Stimulated activated naive CD8-positive, alpha-beta T cell treated with anti-CD3 and anti-CD28 coated beads, Interleukin-15, amount 100 ng/mL, for 72 hours (primary cell): ENCODE results near the gene CHCHD1.

Experiments used
- ATAC-seq: fragments of 150-1000 bp; cut with Tn5 transposase; 2 replicates; pipeline ENCODE4 v1.10.0; 2021; ENCODE audit warnings: mild to moderate bottlenecking, moderate library complexity
- DNase-seq, 2 donors: peaks; one replicate each; pipeline ENCODE4 v3.0.0; 2021 to 2022
- H3K27ac Mint-ChIP-seq, 2 donors: one replicate each; pipeline ENCODE4 v1.8.0; 2022; ENCODE audit warnings: mild to moderate bottlenecking in 2 of 2, mixed read lengths in 2 of 2, moderate library complexity in 2 of 2
- H3K27me3 Mint-ChIP-seq: one replicate; pipeline ENCODE4 v1.8.0; 2022; ENCODE audit warnings: mixed read lengths
- H3K4me1 Mint-ChIP-seq: one replicate; pipeline ENCODE4 v1.8.0; 2022; ENCODE audit warnings: mild to moderate bottlenecking, mixed read lengths
- H3K4me3 Mint-ChIP-seq, 2 donors: one replicate each; pipeline ENCODE4 v1.8.0; 2022; ENCODE audit warnings: mild to moderate bottlenecking in 2 of 2, mixed read lengths in 2 of 2, moderate library complexity in 1 of 2
- H3K9me3 Mint-ChIP-seq, 2 donors: one replicate each; pipeline ENCODE4 v1.8.0; 2022; ENCODE audit warnings: mixed read lengths in 2 of 2

The CHCHD1 gene

DNA sequence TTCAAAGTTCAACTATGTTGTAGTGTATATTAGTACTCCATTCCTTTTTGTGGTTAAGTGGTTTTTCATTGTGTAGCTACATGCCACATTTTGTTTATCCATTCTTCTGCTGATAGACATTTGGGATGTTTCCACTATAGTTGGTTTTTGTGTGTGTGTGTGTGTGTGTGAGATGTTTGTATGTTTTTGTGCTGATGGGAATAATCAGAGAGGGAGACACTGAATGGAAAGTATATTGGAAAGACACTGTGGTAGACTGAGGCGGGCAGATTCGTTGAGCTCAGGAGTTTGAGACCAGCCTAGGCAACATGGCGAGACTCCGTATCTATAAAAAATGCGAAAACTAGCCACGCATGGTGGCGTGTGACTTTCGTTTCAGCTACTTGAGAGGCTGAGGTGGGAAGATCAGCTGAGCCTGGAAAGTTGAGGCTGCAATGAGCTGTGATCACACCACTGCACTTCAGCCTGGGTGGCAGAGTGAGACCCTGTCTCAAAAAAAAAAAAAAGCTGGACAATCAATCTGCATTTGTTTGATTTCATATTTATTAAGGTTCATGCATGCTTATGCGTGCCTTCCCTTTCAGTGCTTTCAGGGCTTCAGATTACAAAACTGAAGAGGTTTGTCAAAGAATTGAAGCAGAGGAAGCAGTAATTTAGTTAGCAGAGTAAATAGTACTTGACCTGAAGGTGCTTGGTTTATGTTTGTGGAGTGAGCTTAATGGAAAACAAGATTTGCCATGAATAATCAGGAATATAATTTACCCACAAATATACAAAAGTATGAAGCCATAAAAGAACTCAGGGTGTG is 22.9 kb upstream of the CHCHD1 start:
- Mint-ChIP-seq H3K27me3 (no peaks in the 10 kb centered on the region), H3K4me1 (peaks cover 53% of the 10 kb centered on the region), H3K27ac (peak overlapping the region in 1 of 2 donors; percentile 24), H3K9me3 (no peaks in the 10 kb centered on the region), H3K4me3 (peak overlapping the region in 1 of 2 donors; percentile 3)
- ATAC-seq (no peak), DNase-seq (no peak)

DNA sequence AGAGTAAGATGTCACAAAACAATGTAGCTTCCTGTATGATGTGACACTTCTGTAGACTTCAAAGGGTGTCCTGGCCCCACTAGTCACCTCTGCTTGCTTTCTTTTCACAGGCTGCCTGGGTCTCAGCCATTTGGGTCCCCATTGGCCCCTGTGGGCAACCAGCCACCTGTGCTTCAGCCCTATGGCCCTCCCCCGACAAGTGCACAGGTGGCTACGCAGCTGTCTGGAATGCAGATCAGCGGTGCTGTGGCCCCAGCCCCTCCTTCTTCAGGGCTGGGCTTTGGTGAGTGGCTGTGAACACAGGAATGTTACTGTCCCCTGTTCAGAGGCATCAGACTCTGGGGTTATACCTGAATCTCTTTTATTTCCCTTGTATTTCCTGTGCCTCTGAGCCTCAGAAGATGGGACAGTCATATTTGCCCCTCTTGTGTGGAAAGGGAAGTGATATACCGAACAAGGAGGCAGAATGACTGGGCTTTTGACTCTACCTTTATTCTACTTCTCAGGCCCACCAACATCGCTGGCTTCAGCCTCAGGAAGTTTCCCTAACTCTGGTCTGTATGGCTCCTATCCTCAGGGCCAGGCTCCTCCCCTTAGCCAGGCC is 22.2 kb upstream of the CHCHD1 start:
- Mint-ChIP-seq H3K4me3 (peak overlapping the region in 1 of 2 donors; percentile 62), H3K27ac (peak overlapping the region; percentile 61 to 68), H3K9me3 (no peaks in the 10 kb centered on the region), H3K27me3 (no peaks in the 10 kb centered on the region), H3K4me1 (peaks cover 53% of the 10 kb centered on the region)
- ATAC-seq (peak; percentile 87), DNase-seq (peak in 1 of 2 donors; percentile 28)

DNA sequence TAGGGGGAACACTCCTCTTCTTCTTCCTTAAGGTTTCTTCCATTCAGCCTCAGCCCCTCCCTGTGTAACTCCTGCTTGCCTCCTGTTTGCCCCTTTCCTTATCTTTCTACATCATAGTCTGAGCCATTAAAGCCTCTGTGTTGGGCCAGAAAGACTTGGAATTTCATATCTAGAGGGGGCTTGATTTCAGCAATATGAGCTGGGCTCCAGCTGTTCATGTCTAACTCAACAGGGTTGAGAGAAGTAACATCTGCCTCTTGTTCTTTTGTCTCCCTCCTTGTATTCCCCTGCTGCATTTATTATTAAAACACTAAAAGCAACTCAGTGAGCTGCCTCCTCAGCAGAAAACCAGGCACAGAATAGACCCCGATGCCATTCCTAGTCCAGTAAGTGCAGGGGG is 20.1 kb upstream of the CHCHD1 start:
- ATAC-seq (no peak), DNase-seq (no peak)
- no peak overlapping the region for H3K27ac Mint-ChIP-seq
- no peak overlapping the region for H3K4me3 Mint-ChIP-seq
- no peaks in the 10 kb centered on the region for H3K27me3 Mint-ChIP-seq
- peaks cover 60% of the 10 kb centered on the region for H3K4me1 Mint-ChIP-seq
- H3K9me3 Mint-ChIP-seq: no peaks in the 10 kb centered on the region

DNA sequence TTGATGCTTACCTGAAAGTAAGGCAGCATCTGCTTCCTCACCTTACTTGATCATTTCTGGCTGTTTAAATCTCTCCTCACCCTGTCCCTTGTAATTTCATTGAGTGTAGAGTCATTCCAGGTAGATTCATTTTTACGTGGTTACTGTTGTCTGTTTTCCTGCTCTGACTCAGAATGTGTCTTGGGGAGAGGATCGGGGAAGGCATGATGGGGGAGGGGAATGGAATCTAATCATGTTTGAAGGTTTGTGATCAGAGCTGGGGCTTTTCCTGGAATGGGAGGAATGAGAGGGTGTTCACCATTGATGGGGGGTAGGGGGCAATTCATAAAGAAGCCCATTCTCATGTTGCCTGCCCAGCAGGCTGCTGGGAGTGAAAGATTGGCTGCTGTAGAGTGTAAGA is 18.9 kb upstream of the CHCHD1 start:
- Mint-ChIP-seq H3K4me3 (no peak overlapping the region), H3K4me1 (peaks cover 56% of the 10 kb centered on the region), H3K27me3 (no peaks in the 10 kb centered on the region), H3K9me3 (no peaks in the 10 kb centered on the region), H3K27ac (peak overlapping the region in 1 of 2 donors; percentile 71)
- ATAC-seq (no peak), DNase-seq (no peak)

DNA sequence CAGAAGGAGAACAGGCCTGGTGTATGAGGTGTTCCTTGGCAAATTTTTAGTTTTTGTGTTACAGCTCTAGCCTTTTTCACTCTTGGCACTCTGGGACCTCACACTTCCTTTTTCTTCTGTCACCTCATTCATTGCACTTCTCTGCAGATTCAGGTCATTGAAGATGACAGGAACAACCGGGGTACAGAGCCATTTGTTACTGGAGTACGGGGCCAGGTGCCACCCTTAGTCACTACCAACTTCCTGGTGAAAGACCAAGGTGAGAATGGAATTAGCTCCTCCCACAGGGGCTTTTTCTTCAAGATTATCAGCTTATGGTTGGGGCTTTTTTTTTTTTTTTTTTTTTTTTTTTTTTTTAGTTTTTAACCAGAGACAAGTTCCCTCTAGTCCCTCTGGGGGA is 18.5 kb upstream of the CHCHD1 start:
- H3K4me1 Mint-ChIP-seq: peaks cover 56% of the 10 kb centered on the region
- ATAC-seq: no peak
- H3K4me3 Mint-ChIP-seq: no peak overlapping the region

DNA sequence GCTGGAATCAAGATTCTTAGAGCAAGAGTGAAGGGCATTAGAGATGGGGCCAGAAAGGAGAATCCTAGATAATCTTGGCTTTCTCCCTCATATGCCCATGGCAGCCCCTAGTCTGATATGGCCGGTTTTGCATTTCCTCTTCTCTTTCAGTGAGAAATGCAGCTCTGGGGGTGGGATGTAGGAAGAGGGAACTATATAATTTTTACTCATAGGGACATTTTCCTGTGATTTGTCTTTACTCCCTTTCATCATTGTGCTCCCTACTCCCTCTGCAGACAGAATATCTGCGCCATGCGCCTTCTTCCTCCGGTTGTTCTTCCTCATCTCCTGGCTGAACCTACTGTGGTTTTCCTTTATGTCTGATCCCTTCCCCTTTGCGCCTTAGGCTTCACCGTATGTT is 16.8 kb upstream of the CHCHD1 start:
- Mint-ChIP-seq H3K27ac (peak overlapping the region in 1 of 2 donors; percentile 69), H3K9me3 (no peaks in the 10 kb centered on the region), H3K4me3 (no peak overlapping the region), H3K4me1 (peaks cover 50% of the 10 kb centered on the region), H3K27me3 (no peaks in the 10 kb centered on the region)
- ATAC-seq: no peak
- no peak for DNase-seq

More for the DNA sequence above, 18.5 kb upstream of the CHCHD1 start:
- Mint-ChIP-seq H3K27ac (peak overlapping the region in 1 of 2 donors; percentile 71), H3K9me3 (no peaks in the 10 kb centered on the region), H3K27me3 (no peaks in the 10 kb centered on the region)
- DNase-seq: no peak

DNA sequence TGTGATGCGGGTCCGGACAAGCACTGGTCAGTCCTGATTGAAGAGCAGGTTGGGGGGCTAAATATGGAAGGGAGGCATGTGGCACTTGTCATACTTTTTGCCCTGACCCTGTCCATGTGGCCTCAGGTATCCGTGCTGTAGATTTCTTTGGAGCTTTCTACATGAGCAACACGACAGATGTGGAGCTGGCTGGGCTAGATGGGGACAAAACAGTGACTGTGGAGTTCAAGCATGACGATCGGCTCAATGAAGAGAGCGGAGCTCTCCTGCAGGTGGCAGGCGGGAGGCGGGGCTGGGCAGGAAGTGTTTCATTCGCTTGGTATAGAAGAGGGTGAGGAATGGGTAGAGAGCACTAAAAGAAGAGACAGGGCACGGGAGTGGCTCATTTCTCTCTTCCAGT is 13.0 kb upstream of the CHCHD1 start:
- no peak overlapping the region for H3K4me3 Mint-ChIP-seq
- ATAC-seq: no peak
- peak; percentile 35 to 43 for DNase-seq

DNA sequence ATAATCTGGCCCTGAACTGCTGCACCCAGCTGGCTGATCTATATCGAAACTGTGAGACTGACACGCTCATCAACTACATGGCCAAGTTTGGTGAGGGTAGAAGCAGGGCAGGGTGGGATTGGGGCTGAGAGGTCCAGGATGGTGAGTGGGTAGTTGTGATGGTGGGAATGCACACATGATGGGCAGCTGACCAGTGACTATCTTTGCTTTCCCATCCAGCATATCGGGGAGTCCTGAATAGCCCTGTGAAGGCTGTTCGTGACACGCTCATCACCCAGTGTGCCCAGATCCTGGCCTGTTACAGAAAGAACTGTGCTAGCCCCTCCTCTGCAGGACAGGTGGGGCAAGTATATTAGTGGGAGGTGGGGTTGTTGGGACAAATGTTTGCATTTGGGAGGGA is 12.5 kb upstream of the CHCHD1 start:
- Mint-ChIP-seq H3K4me1 (peaks cover 55% of the 10 kb centered on the region), H3K27ac (no peak overlapping the region), H3K9me3 (no peaks in the 10 kb centered on the region), H3K27me3 (no peaks in the 10 kb centered on the region), H3K4me3 (no peak overlapping the region)
- DNase-seq (no peak), ATAC-seq (no peak)

More for the DNA sequence above, 13.0 kb upstream of the CHCHD1 start:
- H3K4me1 Mint-ChIP-seq: peaks cover 50% of the 10 kb centered on the region
- H3K27me3 Mint-ChIP-seq: no peaks in the 10 kb centered on the region
- H3K9me3 Mint-ChIP-seq: no peaks in the 10 kb centered on the region
- H3K27ac Mint-ChIP-seq: no peak overlapping the region

DNA sequence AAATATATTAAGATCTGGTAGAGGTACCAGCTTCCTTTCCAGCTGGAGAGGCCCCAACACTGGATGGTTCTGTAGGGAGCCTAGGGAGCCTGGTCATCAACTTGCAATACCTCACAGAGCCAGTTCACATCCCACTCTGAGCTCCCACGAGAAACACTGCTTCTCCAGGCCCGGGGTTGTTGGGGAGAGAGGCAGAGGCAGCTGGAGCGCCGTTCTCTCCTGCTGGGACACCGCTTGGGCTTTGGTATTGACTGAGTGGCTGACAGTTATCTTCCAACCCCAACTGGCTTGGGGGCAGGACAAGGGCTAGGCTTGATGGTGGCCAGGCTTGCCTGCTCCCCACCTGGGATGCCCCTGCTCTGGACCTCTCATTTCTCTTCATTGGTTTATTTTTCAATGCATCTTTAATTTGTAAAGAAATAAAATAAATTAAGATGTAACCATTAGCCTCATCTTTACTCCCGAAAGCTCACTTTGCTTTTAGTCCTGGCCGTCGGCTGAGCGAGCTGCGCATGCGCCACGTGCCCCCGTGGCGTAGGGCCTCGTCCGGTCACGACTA is 10.0 kb upstream of the CHCHD1 start:
- Mint-ChIP-seq H3K9me3 (no peaks in the 10 kb centered on the region), H3K27ac (peak overlapping the region; percentile 77 to 95), H3K27me3 (no peaks in the 10 kb centered on the region), H3K4me1 (peaks cover 67% of the 10 kb centered on the region), H3K4me3 (peak overlapping the region; percentile 91 to 95)
- DNase-seq (peak in 1 of 2 donors; percentile 32), ATAC-seq (peak; percentile 70)

DNA sequence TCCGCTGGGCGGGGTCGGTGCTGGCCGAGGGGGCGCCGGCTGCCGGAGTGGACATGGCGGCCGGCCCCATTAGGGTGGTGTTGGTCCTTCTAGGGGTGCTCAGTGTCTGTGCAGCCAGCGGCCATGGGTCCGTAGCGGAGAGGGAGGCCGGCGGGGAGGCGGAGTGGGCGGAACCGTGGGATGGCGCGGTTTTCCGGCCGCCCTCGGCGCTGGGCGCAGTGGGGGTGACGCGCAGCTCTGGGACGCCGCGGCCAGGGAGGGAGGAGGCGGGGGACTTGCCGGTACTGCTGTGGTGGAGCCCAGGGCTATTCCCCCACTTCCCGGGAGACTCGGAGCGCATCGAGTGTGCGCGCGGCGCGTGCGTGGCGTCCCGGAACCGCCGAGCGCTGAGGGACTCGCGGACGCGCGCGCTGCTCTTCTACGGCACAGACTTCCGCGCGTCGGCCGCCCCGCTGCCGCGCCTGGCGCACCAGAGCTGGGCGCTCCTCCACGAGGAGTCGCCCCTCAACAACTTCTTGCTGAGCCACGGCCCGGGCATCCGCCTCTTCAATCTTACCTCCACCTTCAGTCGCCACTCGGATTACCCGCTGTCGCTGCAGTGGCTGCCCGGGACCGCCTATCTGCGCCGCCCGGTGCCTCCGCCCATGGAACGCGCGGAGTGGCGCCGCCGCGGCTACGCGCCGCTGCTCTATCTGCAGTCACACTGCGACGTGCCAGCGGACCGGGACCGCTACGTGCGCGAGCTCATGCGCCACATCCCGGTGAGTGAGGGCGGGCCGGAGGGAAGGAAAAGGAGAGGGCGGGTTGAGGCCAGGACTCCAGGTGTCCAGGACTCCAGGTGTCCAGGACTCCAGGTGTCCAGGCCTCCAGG is 9.3 kb upstream of the CHCHD1 start:
- DNase-seq: peak; percentile 82 to 90
- H3K27ac Mint-ChIP-seq: peak overlapping the region; percentile 89 to 95
- H3K9me3 Mint-ChIP-seq: no peaks in the 10 kb centered on the region
- ATAC-seq: peak; percentile 88
- H3K27me3 Mint-ChIP-seq: no peaks in the 10 kb centered on the region
- peak overlapping the region; percentile 91 to 95 for H3K4me3 Mint-ChIP-seq
- peaks cover 72% of the 10 kb centered on the region for H3K4me1 Mint-ChIP-seq

DNA sequence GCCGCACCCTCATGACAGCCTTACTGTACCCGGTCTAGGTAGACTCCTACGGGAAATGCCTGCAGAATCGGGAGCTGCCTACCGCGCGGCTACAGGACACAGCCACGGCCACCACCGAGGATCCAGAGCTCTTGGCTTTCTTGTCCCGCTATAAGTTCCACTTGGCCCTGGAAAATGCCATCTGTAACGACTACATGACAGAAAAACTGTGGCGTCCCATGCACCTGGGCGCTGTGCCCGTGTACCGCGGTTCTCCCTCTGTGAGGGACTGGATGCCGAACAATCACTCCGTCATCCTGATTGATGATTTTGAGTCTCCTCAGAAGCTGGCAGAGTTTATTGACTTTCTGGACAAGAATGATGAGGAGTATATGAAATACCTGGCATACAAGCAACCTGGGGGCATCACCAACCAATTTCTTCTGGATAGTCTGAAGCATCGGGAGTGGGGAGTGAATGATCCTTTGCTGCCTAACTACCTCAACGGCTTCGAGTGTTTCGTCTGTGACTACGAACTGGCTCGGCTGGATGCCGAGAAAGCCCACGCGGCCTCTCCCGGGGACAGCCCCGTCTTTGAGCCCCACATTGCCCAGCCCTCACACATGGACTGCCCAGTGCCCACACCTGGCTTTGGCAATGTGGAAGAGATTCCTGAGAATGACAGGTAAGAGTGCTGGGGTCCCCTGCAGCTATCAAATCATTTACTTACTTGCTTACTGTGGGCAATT is 8.5 kb upstream of the CHCHD1 start:
- Mint-ChIP-seq H3K4me1 (peaks cover 67% of the 10 kb centered on the region), H3K27ac (peak overlapping the region; percentile 89 to 95), H3K4me3 (peak overlapping the region; percentile 91 to 95), H3K9me3 (no peaks in the 10 kb centered on the region), H3K27me3 (no peaks in the 10 kb centered on the region)
- DNase-seq (no peak), ATAC-seq (peak; percentile 6)

DNA sequence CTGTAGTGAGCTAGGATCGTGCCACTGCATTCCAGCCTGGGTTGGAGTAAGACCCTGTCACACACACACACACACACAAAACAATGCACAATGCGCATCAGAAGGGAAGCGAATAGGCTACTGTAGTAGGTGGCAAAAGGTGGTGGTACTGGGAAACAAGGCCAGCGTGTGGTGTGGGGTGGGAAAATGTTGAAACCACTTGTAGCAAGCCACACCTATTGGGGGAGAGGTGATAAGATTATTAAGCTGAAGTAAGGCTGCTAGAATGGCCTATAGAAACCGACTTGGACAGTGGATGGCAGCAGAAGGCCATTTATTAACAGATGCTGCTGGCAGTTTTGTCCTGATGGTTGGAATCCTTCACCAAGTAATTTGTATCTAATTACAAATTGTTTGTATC is 7.2 kb upstream of the CHCHD1 start:
- Mint-ChIP-seq H3K9me3 (no peaks in the 10 kb centered on the region), H3K27ac (no peak overlapping the region), H3K27me3 (no peaks in the 10 kb centered on the region), H3K4me3 (peak overlapping the region; percentile 91 to 95), H3K4me1 (peaks cover 64% of the 10 kb centered on the region)
- ATAC-seq (no peak), DNase-seq (no peak)

DNA sequence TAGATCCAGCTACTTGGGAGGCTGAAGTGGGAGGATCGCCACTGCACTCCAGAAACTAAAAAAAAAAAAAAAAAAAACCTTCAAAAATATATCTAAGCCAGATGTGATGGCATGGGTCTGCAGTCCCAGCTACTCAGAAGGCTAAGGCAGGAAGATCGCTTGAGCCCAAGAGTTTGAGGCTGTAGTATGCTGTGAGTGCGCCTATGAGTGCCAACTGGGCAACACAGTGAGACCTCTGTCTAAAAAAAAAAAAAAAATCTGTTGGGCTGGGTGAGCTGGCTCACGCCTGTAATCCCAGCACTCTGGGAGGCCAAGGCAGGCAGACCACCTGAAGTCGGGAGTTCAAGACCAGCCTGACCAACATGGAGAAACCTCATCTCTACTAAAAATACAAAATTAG is 2.8 kb upstream of the CHCHD1 start:
- ATAC-seq: no peak
- no peaks in the 10 kb centered on the region for H3K9me3 Mint-ChIP-seq
- H3K4me3 Mint-ChIP-seq: no peak overlapping the region
- H3K27ac Mint-ChIP-seq: no peak overlapping the region
- peaks cover 68% of the 10 kb centered on the region for H3K4me1 Mint-ChIP-seq
- no peaks in the 10 kb centered on the region for H3K27me3 Mint-ChIP-seq
- no peak for DNase-seq

DNA sequence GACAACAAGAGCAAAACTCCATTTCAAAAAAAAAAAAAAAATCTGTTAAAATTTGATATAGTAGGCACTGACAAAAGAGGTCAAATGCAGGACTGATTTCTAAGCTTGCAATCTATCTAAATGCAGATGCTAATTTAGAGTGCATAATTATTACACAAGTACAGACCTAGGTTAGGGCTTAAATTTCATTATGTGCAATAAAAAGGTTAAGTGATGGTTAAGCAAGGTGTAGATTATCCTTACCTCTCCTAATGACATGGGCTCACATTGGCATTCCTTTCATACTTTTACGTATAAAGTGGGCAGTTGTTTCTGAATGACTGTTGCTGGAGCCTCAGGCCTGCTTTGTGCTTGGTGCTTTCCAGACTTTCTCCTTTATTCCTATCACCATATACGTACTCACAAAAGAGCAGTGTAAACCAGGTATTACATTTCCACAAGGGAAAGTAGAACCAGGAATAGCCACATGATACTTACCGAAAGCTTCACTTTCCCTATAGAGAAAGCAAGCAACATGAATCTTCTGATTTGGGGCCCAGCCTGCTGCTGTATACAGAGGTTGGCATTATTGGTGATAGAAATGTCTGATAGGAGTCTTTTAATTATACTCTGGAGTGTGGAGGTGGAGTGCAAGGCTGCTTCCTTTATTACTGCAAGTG is 2.2 kb upstream of the CHCHD1 start:
- Mint-ChIP-seq H3K27me3 (no peaks in the 10 kb centered on the region), H3K4me1 (peaks cover 61% of the 10 kb centered on the region), H3K4me3 (peak overlapping the region; percentile 61 to 62), H3K9me3 (no peaks in the 10 kb centered on the region), H3K27ac (peak overlapping the region; percentile 22 to 38)
- DNase-seq (no peak), ATAC-seq (no peak)
